HepG2 (cell line): ENCODE measurements around the gene DIP2C. TPM values are rescaled to one million over a fixed set of nuclear protein-coding genes. Genes with fewer than 3 reads are reported as not detected.

Experiments
- ATAC-seq: fragments of 200-7000 bp; cut with Tn5 transposase; 3 replicates; pipeline ENCODE4 v1.9.1; 2020; ENCODE audit warnings: mild to moderate bottlenecking, moderate library complexity
- BruUV-seq: library from RNA; stranded (reverse); fragments of 400-500 nt; replicated peaks from 2 replicates; lab custom pipeline; 2021; lab: Mats Ljungman, UMichigan
- CTCF ChIA-PET: fragments of 300-600 bp; formaldehyde crosslinking; extraction: SDS; loops from one replicate; lab custom pipeline; 2021; ENCODE audit warnings: low total read pairs, inconsistent platforms, low intra/inter-chr PET ratio; lab: Yijun Ruan, JAX
- POLR2A ChIA-PET: fragments of 350-600 bp; sonication (Branson Sonifier 250); formaldehyde crosslinking; loops from one replicate; lab custom pipeline; 2020; ENCODE audit warnings: antibody characterized with exemption, inconsistent platforms; lab: Yijun Ruan, JAX
- DNase-seq: peaks from one replicate; pipeline ENCODE4 v3.0.0-alpha.2; 2015; ENCODE audit warnings: low spot score
- FAIRE-seq: peaks from 3 replicates; lab custom pipeline; 2011; peaks lifted over from hg19 to GRCh38; lab: Jason Lieb, UNC
- H2AFZ ChIP-seq: one replicate; pipeline ENCODE4 v1.6.1; 2011; ENCODE audit warnings: low read length, inconsistent platforms
- H3K27ac ChIP-seq: fragments of 300-600 bp; 3 replicates; pipeline ENCODE4 v1.8.0; 2011; ENCODE audit warnings: mixed run types, mild to moderate bottlenecking, mixed read lengths, low read length, inconsistent platforms; ENCODE audit not compliant: insufficient read depth; ENCODE audit errors: extremely low read length
- H3K27me3 ChIP-seq, 2 experiments: fragments of 200-600 bp in 1 of 2; 2 replicates in 1 of 2; 3 replicates in 1 of 2; pipeline versions ENCODE4 v1.6.0 to v1.8.0; 2011; ENCODE audit warnings: low read length in 2 of 2, mild to moderate bottlenecking in 2 of 2, moderate library complexity in 2 of 2, inconsistent platforms in 1 of 2; ENCODE audit not compliant: insufficient read depth in 2 of 2, control insufficient read depth in 1 of 2
- H3K36me3 ChIP-seq, 2 experiments: fragments of 200-600 bp in 1 of 2; replicated peaks in 1 of 2; 2 replicates in 1 of 2; 3 replicates in 1 of 2; pipeline versions ENCODE4 v1.5.1 to v1.8.0; 2011; ENCODE audit warnings: low read length in 2 of 2, inconsistent platforms in 1 of 2; ENCODE audit not compliant: insufficient read depth in 2 of 2, control insufficient read depth in 1 of 2
- H3K4me1 ChIP-seq: 2 replicates; pipeline ENCODE4 v1.5.1; 2012; ENCODE audit warnings: low read length, inconsistent platforms; ENCODE audit not compliant: insufficient read depth
- H3K4me2 ChIP-seq: 2 replicates; pipeline ENCODE4 v1.6.0; 2011; ENCODE audit warnings: low read depth, low read length, inconsistent platforms
- H3K4me3 ChIP-seq, 3 experiments: fragments of 200-600 bp in 1 of 3; sonication (generic), shearing (Covaris generic) in 1 of 3; replicated peaks in 1 of 3; 2 replicates each; pipeline ENCODE4 v1.5.1; 2011 to 2016; ENCODE audit warnings: low read length in 3 of 3, inconsistent platforms in 2 of 3, low read depth in 2 of 3, mild to moderate bottlenecking in 2 of 3, control low read depth in 1 of 3, mixed read lengths in 1 of 3; ENCODE audit not compliant: insufficient read depth in 1 of 3
- H3K79me2 ChIP-seq: one replicate; pipeline ENCODE4 v1.6.1; 2011; ENCODE audit warnings: low read length, inconsistent platforms; ENCODE audit not compliant: insufficient read depth
- H3K9ac ChIP-seq: 2 replicates; pipeline ENCODE4 v1.6.0; 2011; ENCODE audit warnings: mild to moderate bottlenecking, low read depth, low read length, inconsistent platforms; ENCODE audit not compliant: insufficient read depth
- H3K9me3 ChIP-seq: 2 replicates; pipeline ENCODE4 v1.5.1; 2012; ENCODE audit warnings: mild to moderate bottlenecking, low read length
- H4K20me1 ChIP-seq: 2 replicates; pipeline ENCODE4 v1.6.0; 2011; ENCODE audit warnings: inconsistent platforms, mild to moderate bottlenecking, low read length, moderate library complexity; ENCODE audit not compliant: insufficient read depth
- FOXM1 ChIP-seq: sonication (generic); formaldehyde crosslinking; IDR thresholded peaks from 2 replicates; pipeline ENCODE4 v1.5.0; 2020; ENCODE audit warnings: missing genetic modification reagents
- MTA1 ChIP-seq: sonication (generic); formaldehyde crosslinking; IDR thresholded peaks from 2 replicates; pipeline ENCODE4 v1.4.0; 2020; ENCODE audit warnings: missing genetic modification reagents, mild to moderate bottlenecking, borderline replicate concordance
- PHB2 ChIP-seq: fragments of 450-650 bp; IDR thresholded peaks from 2 replicates; pipeline ENCODE4 v1.6.1; 2018; ENCODE audit not compliant: partially characterized antibody
- SMAD9 ChIP-seq: sonication (generic); formaldehyde crosslinking; IDR thresholded peaks from 2 replicates; pipeline ENCODE4 v1.5.1; 2020; ENCODE audit warnings: mild to moderate bottlenecking, missing genetic modification reagents
- SMARCE1 ChIP-seq: fragments of 450-650 bp; IDR thresholded peaks from 2 replicates; pipeline ENCODE4 v1.6.1; 2017; ENCODE audit warnings: borderline replicate concordance
- SRF ChIP-seq: IDR thresholded peaks from 2 replicates; pipeline ENCODE4 v1.6.1; 2011; ENCODE audit warnings: mild to moderate bottlenecking, low read depth, low read length, moderate library complexity
- ZFP90 ChIP-seq: sonication (generic); formaldehyde crosslinking; IDR thresholded peaks from 2 replicates; pipeline ENCODE4 v1.8.0; 2022; ENCODE audit warnings: missing genetic modification reagents, mild to moderate bottlenecking, inconsistent platforms, borderline replicate concordance
- ZNF24 ChIP-seq: fragments of 450-650 bp; IDR thresholded peaks from 2 replicates; pipeline ENCODE4 v1.6.1; 2017; ENCODE audit warnings: antibody characterized with exemption, mild to moderate bottlenecking
- ZNF615 ChIP-seq: sonication (generic); formaldehyde crosslinking; IDR thresholded peaks from 2 replicates; pipeline ENCODE4 v1.5.0; 2020; ENCODE audit warnings: mild to moderate bottlenecking, missing genetic modification reagents, borderline replicate concordance
- ZNF713 ChIP-seq: sonication (generic); formaldehyde crosslinking; IDR thresholded peaks from 2 replicates; pipeline ENCODE4 v1.4.0; 2020; ENCODE audit warnings: mild to moderate bottlenecking, missing genetic modification reagents
- WGBS: methylation state at CpG from one replicate; pipeline ENCODE4 v1.1.6; 2017; ENCODE audit warnings: low lambda C conversion rate; 5-methylcytosine and 5-hydroxymethylcytosine counted together
- in situ Hi-C: cut with HindIII; loops from 2 replicates; pipeline ENCODE4 v1.10.0; 2017; ENCODE audit warnings: low pct_unique_long_range_greater_than_20kb; ENCODE audit not compliant: extremely low pct_ligation_motif_present
- intact Hi-C: fragments of 100-400 bp; cut with micrococcal nuclease; formaldehyde crosslinking; loops from one replicate; pipeline ENCODE4 v1.10.0; 2022; ENCODE audit not compliant: unreplicated experiment
- polyA plus RNA-seq, 8 experiments: library from polyadenylated mRNA; depleted of rRNA in 3 of 8; stranded (reverse) in 7 of 8; unstranded in 1 of 8; fragments of >200 nt; fragmentation: Illumina TruSeq in 4 of 8; extraction: Trizol in 4 of 8; gene quantifications; 2 replicates each; pipeline versions ENCODE4 v1.2.1 to v1.2.3, GENCODE V29; 2011 to 2016; ENCODE audit warnings: low read depth in 4 of 8, missing spikeins in 1 of 8, mixed read lengths in 1 of 8; ENCODE audit not compliant: insufficient read depth in 1 of 8
- total RNA-seq, 5 experiments: library from RNA; depleted of rRNA; stranded (reverse); fragments of >200 nt; fragmentation: Illumina TruSeq; extraction: Trizol; gene quantifications; 2 replicates each; pipeline ENCODE4 v1.2.3, GENCODE V29; 2016; ENCODE audit warnings: low read depth in 1 of 5
- TF ChIP-seq, protein P1 (sequence below): sonication (generic); formaldehyde crosslinking; IDR thresholded peaks from 2 replicates; pipeline ENCODE4 v1.8.0; 2023; ENCODE audit warnings: mild to moderate bottlenecking, missing genetic modification reagents

DIP2C gene
- total and polyA plus RNA-seq, 2 of the 13 experiments (the other 11 are each of a cell fraction or from before 2014, with no cell fraction given): 2.2 to 2.7 TPM

GRCh38 chr10:369684-370448 lies 319.6 kb downstream of the DIP2C start:
- Histone ChIP-seq H3K4me1 (peaks cover 25% of the 10 kb centered on the region), H3K27me3 (no peaks in the 10 kb centered on the region), H3K36me3 (peaks cover 0 to 3% of the 10 kb centered on the region in 2 experiments; a peak in 3 of 5 replicates), H3K4me2 (no peak overlapping the region), H3K9me3 (no peaks in the 10 kb centered on the region), H4K20me1 (no peaks in the 10 kb centered on the region), H3K27ac (no peak overlapping the region), H2AFZ (no peak overlapping the region), H3K4me3 (no peak overlapping the region), H3K79me2 (no peaks in the 10 kb centered on the region), H3K9ac (no peak overlapping the region)
- CTCF ChIA-PET: no interaction called here
- no TSS peak for BruUV-seq
- 97% methylated on average over 22 of the region's 22 CpGs for WGBS
- TF ChIP-seq PHB2: no peak
- TF ChIP-seq SRF: no peak
- no peak for TF ChIP-seq ZNF615 (CRISPR knock-in tag)
- TF ChIP-seq ZNF24: no peak
- TF ChIP-seq MTA1 (CRISPR knock-in tag): no peak
- TF ChIP-seq ZFP90 (CRISPR knock-in tag): no peak
- no peak for TF ChIP-seq SMARCE1
- no peak for TF ChIP-seq ZNF713 (CRISPR knock-in tag)
- TF ChIP-seq FOXM1 (CRISPR knock-in tag): no peak
- TF ChIP-seq SMAD9 (CRISPR knock-in tag): no peak
- TF ChIP-seq, protein P1, sequence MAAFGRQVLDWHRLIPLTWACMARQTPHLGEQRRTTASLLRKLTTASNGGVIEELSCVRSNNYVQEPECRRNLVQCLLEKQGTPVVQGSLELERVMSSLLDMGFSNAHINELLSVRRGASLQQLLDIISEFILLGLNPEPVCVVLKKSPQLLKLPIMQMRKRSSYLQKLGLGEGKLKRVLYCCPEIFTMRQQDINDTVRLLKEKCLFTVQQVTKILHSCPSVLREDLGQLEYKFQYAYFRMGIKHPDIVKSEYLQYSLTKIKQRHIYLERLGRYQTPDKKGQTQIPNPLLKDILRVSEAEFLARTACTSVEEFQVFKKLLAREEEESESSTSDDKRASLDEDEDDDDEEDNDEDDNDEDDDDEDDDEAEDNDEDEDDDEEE (CRISPR knock-in tag): no peak
- FAIRE-seq (no peak), ATAC-seq (no peak), DNase-seq (no peak)
- intact Hi-C loops (loop anchor here (5.0 kb wide), 1 partner anchor 1222 kb away; no protein-coding TSS in a partner anchor), in situ Hi-C loops (no loop called here)
- POLR2A ChIA-PET: no interaction called here
